Fibroblast of skin of right quadriceps (primary cell): ENCODE data around the gene TP53RK.

Experiments
- DNase-seq: peaks from one replicate; pipeline ENCODE4 v3.0.0-alpha.2; 2013

Gene TP53RK

GRCh38 chr20:46637427-46638133 lies 51.7 kb downstream of the TP53RK start:
- DNase-seq, result no peak

- no peak for DNase-seq
These were observed 52.2 kb downstream of the TP53RK start for GRCh38 chr20:46637020-46637419.

- no peak for DNase-seq
These were observed 52.7 kb downstream of the TP53RK start for GRCh38 chr20:46636514-46636913.

- no peak for DNase-seq
These were observed 53.6 kb downstream of the TP53RK start for GRCh38 chr20:46635514-46636136.

- DNase-seq, result no peak
These were observed 54.7 kb downstream of the TP53RK start for GRCh38 chr20:46634528-46634927.
